Gastroesophageal sphincter (tissue), 2 donors: ENCODE results near the gene ACADSB.

ENCODE experiments used
- EP300 ChIP-seq: sonication (generic); formaldehyde crosslinking; IDR thresholded peaks from one replicate; pipeline ENCODE4 v1.6.1; 2017; ENCODE audit warnings: antibody characterized with exemption, mild to moderate bottlenecking
- POLR2A ChIP-seq, 2 donors: fragments of 450-650 bp; IDR thresholded peaks; one replicate each; pipeline ENCODE4 v1.6.1; 2017; ENCODE audit warnings: antibody characterized with exemption in 2 of 2, mild to moderate bottlenecking in 2 of 2, moderate library complexity in 1 of 2
- POLR2AphosphoS5 ChIP-seq: sonication (generic); formaldehyde crosslinking; IDR thresholded peaks from one replicate; pipeline ENCODE4 v1.6.1; 2017; ENCODE audit warnings: antibody characterized with exemption

DNA sequence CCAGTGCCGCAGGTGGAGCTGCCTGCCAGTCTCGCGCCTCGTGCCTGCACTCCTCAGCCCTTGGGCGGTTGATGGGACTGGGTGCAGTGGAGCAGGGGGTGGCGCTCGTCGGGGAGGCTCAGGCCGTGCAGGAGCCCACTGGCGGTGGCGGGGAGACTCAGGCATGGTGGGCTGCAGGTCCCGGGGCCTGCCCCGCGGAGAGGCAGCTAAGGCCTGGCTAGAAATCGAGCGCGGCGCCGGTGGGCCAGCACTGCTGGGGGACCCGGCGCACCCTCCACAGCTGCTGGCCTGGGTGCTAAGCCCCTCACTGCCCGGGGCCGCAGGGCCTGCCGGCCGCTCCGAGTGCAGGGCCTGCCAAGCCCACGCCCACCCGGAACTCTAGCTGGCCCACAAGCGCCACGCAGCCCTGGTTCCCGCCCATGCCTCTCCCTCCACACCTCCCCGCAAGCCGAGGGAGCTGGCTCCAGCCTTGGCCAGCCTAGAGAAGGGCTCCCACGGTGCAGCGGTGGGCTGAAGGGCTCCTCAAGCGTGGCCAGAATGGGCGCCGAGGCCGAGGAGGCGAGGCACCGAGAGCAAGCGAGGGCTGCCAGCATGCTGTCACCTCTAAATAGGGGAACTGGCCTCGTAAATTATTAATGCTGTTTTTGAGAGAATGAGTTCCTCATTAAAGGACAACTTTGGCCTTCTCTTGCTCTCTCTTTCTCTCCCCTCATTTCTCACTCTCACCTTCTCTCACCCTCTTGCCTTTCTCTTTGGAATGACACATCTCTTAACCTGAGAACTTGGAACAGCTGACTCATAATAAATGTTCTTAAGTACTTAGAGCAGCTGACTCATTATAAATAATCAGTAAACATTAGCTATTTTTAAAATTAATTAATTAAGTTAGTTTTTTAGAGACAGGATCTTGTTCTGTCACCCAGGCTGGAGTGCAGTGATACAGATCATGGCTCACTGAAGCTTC is 4.9 kb downstream of the ACADSB start:
- no peak for TF ChIP-seq EP300
- TF ChIP-seq POLR2A (IDR thresholded peaks at IDR 0.05), result no peak
- TF ChIP-seq POLR2AphosphoS5, result no peak
